ENCODE data around the gene ZNF823.

DNA sequence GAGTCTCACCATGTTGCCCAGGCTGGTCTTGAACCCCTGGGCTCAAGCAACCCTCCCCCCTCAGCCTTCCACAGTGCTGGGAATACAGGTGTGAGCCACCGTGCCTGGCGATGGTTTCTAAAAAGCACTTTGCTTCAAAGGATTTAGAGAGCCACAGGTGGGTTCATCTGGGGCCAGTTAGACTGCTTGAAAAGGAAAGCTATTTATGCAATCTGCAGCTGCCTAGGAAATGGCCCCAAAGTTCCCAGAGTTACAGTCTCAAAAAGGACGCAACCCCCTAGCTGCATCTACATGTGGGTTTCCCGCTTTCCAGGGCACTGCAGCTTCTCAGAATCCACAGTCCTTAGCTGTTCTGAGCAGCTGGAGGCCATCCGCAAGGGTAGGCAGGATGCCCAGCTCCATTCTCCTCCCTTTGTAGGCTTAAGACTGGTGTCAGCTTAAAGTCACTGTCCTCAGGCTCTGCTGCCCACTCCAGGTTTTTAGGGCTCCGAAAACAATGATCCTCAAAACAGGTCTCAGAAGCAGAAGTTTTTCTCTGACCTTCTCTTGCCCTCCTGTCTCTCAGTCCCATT is 41.4 kb downstream of the ZNF823 start:
- TF ChIP-seq SRSF1 (optimal IDR thresholded peaks at IDR 0.05; ENCODE audit: low read depth, low read length) (no peak), CTCF (CRISPR knock-in tag; IDR thresholded peaks at IDR 0.05) (no peak)
